GM12874 (cell line): ENCODE data around the gene ADAMTS2.

Source experiments
- TF ChIP-seq, protein P1 (sequence below): IDR thresholded peaks from 2 replicates; pipeline ENCODE4 v1.5.1; 2011; ENCODE audit warnings: low read depth, mild to moderate bottlenecking, control low read depth, low read length, moderate library complexity; ENCODE audit not compliant: insufficient read depth

The ADAMTS2 gene

DNA sequence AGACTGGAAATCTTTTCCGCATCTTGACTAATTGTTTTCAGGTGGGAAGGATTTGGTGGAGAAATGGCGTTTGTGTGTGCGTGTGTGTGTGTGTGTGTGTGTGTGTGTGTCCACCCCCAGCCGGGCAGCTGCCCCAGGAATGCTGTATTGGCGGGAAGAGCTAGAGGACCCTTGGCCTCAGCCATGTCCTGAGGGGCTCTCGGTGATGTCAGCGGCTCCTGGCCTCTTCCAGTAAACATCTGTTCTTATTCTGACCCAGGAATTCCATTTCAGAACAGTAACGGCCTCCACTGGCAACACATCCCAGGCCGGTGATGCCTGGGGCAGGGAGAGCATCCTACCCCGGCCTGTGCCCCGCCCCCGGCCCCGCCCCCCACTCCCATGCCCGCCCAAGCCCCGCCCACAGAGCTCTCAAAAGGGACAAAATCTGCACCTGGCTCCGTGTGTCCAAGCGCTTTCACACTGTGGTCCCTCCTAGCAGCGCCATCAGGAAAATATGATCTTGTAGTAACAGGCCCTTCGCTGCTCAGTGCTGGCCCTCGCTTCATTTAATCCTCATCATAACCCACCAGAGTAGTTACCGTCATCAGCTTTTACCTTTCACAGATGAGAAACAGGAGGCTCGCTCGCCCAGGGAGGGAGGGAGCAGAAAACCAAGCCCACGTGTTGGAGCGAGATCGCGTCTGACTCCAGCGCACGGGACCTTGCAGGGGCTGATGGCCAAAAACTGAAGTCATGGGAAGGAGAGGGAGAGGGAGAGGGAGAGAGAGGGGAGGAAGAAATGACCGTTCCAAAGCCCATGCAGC is 18.9 kb downstream of the ADAMTS2 start:
- TF ChIP-seq, protein P1, sequence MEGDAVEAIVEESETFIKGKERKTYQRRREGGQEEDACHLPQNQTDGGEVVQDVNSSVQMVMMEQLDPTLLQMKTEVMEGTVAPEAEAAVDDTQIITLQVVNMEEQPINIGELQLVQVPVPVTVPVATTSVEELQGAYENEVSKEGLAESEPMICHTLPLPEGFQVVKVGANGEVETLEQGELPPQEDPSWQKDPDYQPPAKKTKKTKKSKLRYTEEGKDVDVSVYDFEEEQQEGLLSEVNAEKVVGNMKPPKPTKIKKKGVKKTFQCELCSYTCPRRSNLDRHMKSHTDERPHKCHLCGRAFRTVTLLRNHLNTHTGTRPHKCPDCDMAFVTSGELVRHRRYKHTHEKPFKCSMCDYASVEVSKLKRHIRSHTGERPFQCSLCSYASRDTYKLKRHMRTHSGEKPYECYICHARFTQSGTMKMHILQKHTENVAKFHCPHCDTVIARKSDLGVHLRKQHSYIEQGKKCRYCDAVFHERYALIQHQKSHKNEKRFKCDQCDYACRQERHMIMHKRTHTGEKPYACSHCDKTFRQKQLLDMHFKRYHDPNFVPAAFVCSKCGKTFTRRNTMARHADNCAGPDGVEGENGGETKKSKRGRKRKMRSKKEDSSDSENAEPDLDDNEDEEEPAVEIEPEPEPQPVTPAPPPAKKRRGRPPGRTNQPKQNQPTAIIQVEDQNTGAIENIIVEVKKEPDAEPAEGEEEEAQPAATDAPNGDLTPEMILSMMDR = no peak

DNA sequence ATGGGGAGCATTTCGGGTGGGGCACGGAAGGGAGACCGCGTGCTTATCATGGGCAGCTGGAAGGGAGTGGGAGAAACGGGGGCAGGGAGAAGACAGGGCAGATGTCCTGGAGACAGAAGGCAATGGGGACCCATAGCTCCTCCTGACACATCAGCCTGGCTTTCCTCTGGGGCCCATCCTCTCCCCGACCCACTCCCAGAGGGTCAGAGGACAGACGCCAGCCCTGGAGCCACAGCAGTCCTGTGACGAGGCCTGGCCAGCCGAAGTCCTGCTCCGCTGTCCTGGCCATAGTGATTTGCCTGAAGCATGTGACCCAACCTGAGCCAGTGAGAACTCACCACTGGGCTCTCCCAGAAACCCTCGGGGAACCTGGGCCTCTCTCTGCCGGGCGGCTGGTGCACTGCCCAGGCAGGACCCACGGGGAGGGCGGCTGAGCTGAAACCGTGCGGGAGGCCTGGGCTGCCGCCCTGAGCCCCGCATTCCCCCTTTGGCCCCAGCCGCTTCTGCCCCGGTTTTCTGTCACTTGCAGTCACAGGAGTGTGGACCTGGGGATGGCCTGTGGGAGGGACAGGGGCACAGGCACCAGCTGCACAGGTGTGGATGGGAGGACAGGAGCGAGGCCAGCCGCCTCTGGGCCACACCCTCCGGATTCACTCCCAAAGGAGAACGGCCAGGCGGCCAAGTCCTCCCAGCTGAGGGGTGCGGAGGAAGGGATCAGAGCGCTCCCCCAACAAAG is 19.8 kb downstream of the ADAMTS2 start:
- TF ChIP-seq, protein P1 = no peak

DNA sequence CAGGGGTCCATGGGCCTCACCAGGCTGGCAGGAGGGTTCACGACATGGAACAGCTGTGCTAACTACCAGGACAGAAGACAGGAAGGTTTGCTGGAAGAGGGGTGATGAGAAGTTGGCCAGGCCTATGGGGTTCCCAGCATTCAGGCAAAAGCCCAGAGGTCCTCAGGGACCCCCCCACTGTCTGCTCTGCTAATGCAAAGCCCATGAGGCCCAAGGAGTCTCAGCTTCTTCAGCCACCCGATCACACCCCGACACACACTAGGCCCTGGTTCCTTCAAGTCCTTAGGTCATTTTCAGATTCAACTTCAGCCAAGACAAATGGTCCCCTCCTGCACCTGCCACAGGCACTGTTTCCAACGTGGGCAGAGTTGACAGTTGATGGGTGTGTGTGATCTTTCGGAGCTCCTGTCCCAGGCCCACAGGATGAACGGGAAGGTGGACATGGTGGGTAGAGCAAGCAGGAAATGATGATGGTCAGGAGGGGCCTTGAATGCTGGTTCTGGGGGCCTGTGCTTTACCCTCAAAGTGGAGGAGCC is 20.4 kb downstream of the ADAMTS2 start:
- TF ChIP-seq, protein P1 = no peak

DNA sequence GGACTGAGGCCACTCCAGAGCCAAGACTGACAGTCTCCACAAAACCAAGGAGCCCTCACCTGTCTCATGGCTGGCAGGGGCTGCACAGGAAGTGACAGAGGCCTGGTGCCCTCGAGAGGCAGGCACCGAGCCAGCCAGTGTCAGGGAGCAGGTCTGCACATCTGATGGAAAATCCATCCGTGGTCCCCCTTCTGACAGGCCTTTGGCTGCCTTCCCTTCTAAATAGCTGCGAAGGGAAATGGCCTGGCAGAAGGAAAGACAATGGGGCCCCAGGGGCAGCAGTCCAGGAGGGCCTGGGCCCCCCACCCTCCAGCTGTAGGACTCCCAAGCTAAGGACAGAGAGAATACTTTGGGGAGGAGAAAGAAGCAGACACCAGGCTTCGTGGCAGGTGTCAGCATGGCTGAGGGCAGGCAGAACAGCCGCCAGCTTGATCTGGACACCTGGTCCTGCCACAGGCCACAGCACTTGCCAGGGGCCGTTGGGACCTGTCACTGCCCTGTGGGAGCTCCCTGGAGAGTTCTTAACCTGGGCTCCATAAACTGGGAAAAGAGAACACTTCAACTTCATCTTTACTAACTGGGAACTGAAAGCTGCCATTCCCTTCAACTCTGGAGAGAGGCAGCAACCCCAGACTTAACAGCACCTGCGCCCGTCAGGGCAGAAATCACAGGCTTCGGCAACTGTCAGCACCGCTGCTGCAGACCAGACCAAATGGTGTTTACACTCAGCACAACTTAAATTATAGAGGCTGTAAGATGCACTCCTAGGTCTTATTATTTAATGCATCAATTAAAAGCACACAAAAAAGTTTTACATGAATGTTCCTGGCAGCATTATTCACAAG is 22.0 kb downstream of the ADAMTS2 start:
- TF ChIP-seq, protein P1 = no peak

DNA sequence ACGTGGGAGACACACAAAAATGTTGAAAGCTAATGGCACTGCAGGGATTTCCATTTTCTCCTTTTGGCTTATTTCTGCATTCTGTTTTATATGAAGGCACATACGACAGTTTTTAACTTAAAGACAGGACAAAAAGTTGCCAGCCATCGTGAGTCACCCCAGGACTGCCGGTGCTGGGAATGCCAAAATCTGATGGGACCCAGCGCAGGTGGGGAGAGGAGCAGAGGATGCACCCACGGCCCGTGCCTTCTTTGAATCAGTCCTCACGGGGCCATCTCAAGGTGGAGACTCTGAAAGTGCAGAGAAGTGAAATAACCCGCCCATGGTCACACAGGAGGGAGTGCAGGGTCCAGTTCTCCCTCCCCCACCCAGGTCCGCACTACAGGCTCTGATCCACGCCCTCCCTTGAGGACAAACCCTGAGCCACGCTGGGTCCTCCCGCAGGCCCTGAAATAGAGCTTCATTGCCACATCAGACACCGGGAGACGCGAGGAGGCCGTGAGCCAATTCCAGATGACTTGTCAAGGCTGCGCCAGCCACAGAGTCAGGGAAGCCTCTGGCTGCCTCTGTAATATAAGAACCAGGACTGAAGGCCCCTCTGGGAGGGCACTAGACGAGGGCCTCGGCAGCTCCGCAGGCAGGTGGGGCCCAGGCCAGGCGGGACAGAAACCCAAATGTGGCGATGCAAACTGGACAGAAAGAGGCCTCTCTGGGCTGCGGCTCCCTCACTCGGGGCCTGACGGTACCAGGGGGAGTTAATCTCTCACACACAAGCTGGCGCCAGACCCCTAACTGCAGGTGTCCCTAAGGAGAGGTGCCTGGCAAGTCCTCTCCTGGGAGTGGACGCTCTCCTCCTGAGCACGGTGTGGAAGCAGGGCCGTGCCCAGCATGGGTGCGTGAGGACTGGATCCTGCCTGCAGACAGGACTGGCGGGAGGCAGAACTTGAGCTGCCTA is 22.9 kb downstream of the ADAMTS2 start:
- TF ChIP-seq, protein P1 = no peak

DNA sequence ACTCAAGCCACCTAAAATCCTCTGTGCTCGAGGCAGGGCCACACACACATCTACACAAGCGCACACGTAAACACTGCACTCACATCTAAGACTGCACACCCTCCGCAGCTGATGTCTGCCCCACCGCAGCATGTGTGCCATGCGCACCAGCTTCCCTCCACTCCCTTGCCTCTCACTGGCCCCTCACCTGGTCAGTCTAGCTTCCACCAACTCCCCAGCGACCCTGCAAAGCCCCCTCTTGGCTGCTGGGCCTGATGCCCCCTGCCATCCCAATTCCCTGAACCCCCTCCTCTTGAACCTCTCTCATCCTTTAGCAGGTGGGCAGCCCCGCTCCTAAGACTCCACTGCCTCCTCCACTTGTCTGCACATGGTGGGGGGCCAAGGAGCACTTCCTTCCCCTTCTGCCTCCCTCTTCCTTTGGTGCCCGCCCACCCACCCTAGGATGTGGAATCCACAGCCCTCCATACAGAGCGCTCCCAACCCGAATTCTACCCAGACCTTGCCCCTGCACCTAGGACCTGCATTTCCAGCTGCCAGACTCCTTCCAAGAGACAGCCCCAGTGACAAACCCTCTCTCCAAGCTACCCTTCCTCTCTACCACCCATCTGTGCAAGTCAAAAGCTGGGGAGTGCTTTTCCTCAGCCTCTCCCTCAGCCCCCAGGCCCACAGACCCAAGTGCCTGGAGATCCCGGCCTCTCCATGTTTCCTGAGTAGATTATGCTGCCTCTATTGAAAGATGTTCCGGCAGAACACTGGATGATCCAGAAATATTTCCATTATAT is 23.9 kb downstream of the ADAMTS2 start:
- TF ChIP-seq, protein P1 = no peak
